Astrocyte of the spinal cord (primary cell): ENCODE data around the gene FGF14.

Source experiments
- DNase-seq: peaks from one replicate; pipeline ENCODE4 v3.0.0; 2011; ENCODE audit warnings: low read depth, low spot score
- H3K4me3 ChIP-seq: 2 replicates; pipeline ENCODE4 v1.5.1; 2011; ENCODE audit warnings: low read depth, mild to moderate bottlenecking, low read length, moderate library complexity
- in situ Hi-C: cut with HindIII; loops from 2 replicates; pipeline ENCODE4 v1.10.0; 2017; ENCODE audit warnings: low sequenced_read_pairs
- TF ChIP-seq, protein P1 (sequence below): IDR thresholded peaks from 2 replicates; pipeline ENCODE4 v1.5.1; 2012; ENCODE audit warnings: low read depth, mild to moderate bottlenecking, low read length, inconsistent platforms

Gene FGF14

DNA sequence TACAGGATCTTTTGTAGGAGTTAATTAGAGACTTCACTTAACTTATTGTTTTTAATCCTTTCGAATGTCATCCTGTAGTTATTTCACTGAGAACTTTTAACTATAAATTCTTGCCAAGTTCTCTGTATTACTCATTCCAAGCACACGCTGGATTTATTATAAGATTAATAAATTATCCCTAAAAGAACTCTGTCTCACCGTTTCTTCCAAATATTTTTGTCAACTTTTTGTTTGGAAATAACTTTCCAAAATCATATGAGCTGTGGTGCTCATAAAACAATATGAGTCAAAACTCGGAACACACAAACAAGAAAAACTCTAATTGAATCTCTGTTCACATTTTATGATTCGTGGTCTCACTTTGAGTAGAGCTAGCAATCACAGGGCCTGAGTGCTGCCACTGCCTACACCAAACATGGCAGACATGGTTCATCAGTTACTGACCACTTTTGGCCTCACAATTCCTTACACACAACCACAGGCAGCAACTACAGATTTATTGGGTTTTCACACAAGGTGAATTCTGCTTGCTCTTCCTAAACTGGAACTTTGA lies 412.0 kb downstream of the FGF14 start:
- DNase-seq, result no peak
- no peak overlapping the region for H3K4me3 ChIP-seq
- TF ChIP-seq, protein P1, sequence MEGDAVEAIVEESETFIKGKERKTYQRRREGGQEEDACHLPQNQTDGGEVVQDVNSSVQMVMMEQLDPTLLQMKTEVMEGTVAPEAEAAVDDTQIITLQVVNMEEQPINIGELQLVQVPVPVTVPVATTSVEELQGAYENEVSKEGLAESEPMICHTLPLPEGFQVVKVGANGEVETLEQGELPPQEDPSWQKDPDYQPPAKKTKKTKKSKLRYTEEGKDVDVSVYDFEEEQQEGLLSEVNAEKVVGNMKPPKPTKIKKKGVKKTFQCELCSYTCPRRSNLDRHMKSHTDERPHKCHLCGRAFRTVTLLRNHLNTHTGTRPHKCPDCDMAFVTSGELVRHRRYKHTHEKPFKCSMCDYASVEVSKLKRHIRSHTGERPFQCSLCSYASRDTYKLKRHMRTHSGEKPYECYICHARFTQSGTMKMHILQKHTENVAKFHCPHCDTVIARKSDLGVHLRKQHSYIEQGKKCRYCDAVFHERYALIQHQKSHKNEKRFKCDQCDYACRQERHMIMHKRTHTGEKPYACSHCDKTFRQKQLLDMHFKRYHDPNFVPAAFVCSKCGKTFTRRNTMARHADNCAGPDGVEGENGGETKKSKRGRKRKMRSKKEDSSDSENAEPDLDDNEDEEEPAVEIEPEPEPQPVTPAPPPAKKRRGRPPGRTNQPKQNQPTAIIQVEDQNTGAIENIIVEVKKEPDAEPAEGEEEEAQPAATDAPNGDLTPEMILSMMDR, result no peak
- in situ Hi-C loops, result no loop called here

DNA sequence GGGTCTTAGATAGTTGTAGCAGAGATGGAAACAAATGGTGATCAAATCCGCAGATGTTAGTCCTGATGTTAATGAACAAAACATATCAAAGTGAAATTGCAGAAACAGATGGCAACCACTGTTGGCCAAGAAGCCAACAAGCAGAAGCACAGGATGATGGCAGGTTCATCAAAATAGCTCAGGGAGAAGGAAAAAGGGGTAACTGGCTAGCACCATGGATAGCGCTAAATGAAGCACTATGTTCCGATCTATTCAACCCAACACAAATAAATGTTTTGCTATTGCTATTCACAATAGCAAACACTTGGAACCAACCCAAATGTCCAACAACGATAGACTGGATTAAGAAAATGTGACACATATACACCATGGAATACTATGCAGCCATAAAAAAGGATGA lies 413.7 kb downstream of the FGF14 start:
- DNase-seq, result no peak
- in situ Hi-C loops, result no loop called here
- no peak overlapping the region for H3K4me3 ChIP-seq
- TF ChIP-seq, protein P1, result no peak

GRCh38 chr13:101986316-101986715 lies 415.5 kb downstream of the FGF14 start:
- in situ Hi-C loops, result no loop called here
- H3K4me3 ChIP-seq, result no peak overlapping the region
- TF ChIP-seq, protein P1, result no peak
- peak; percentile 20 for DNase-seq

DNA sequence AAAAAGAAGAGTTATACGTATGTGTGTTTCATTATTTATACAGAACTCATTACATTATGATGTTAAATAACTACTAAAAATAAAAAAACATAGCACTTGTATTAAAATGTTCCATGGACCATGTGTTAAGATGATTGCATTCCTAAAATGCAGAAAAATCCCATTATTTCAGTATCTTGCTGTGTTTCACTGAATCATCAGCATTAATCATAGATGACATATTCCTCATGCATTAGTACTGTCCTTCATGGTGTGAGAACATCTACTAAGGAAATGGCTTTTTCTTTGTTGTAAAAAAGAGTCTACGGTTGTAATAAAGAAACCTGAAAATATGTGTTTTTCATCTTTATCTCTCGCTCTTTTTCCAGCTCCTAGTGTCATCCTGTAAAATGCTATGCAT lies 416.5 kb downstream of the FGF14 start:
- no peak overlapping the region for H3K4me3 ChIP-seq
- in situ Hi-C loops, result no loop called here

GRCh38 chr13:101982903-101983302 lies 418.9 kb downstream of the FGF14 start:
- TF ChIP-seq, protein P1, result no peak
- H3K4me3 ChIP-seq, result no peak overlapping the region
- in situ Hi-C loops, result no loop called here
- no peak for DNase-seq

More for the DNA sequence above, 416.5 kb downstream of the FGF14 start:
- TF ChIP-seq, protein P1, result no peak
- peak; percentile 71 for DNase-seq

GRCh38 chr13:101979825-101980224 lies 422.0 kb downstream of the FGF14 start:
- no peak overlapping the region for H3K4me3 ChIP-seq
- DNase-seq, result no peak
- TF ChIP-seq, protein P1, result no peak
- in situ Hi-C loops, result no loop called here
